Neural progenitor cell (in vitro differentiated cells): ENCODE results near the gene RNASE4. TPM values are rescaled to one million over a fixed set of nuclear protein-coding genes. Genes with fewer than 3 reads are reported as not detected.

Experiments used
- DNase-seq: peaks from one replicate; pipeline ENCODE4 v3.0.0-alpha.2; 2016; ENCODE audit warnings: low spot score
- H2AFZ ChIP-seq: fragments of 200-600 bp; sonication (generic); replicated peaks from 2 replicates; pipeline ENCODE4 v1.6.1; 2016; ENCODE audit warnings: antibody characterized with exemption
- H3F3A ChIP-seq: fragments of 200-600 bp; sonication (generic); 2 replicates; pipeline ENCODE4 v1.6.1; 2016; ENCODE audit warnings: antibody characterized with exemption, low read depth
- H3K27ac ChIP-seq: fragments of 200-600 bp; sonication (generic); 2 replicates; pipeline ENCODE4 v1.5.1; 2016; ENCODE audit warnings: mild to moderate bottlenecking
- H3K27me3 ChIP-seq: fragments of 200-600 bp; sonication (generic); 2 replicates; pipeline ENCODE4 v1.6.1; 2016; ENCODE audit warnings: mild to moderate bottlenecking, moderate library complexity
- H3K36me3 ChIP-seq: fragments of 200-600 bp; sonication (generic); 2 replicates; pipeline ENCODE4 v1.5.1; 2016
- H3K4me1 ChIP-seq: fragments of 200-600 bp; sonication (generic); 2 replicates; pipeline ENCODE4 v1.6.1; 2016; ENCODE audit warnings: mixed run types
- H3K4me2 ChIP-seq: fragments of 200-600 bp; sonication (generic); 2 replicates; pipeline ENCODE4 v1.6.1; 2016
- H3K4me3 ChIP-seq: fragments of 200-600 bp; sonication (generic); 2 replicates; pipeline ENCODE4 v1.5.1; 2016
- H3K79me2 ChIP-seq: fragments of 200-600 bp; sonication (generic); 2 replicates; pipeline ENCODE4 v1.6.1; 2016; ENCODE audit warnings: low read depth
- H3K9ac ChIP-seq: fragments of 200-600 bp; sonication (generic); 2 replicates; pipeline ENCODE4 v1.6.1; 2016
- H3K9me3 ChIP-seq: fragments of 200-600 bp; sonication (generic); 2 replicates; pipeline ENCODE4 v1.5.1; 2016; ENCODE audit warnings: low read depth
- H4K20me1 ChIP-seq: fragments of 200-600 bp; sonication (generic); 2 replicates; pipeline ENCODE4 v1.6.1; 2016; ENCODE audit warnings: low read depth
- H3K27ac Mint-ChIP-seq: 3 replicates; pipeline ENCODE4 v1.8.0; 2021; ENCODE audit warnings: mixed read lengths
- H3K27me3 Mint-ChIP-seq: 2 replicates; pipeline ENCODE4 v1.8.0; 2022; ENCODE audit warnings: low read depth, mild to moderate bottlenecking, inconsistent platforms, moderate library complexity, mixed read lengths; ENCODE audit not compliant: insufficient read depth
- H3K36me3 Mint-ChIP-seq: 3 replicates; pipeline ENCODE4 v1.8.0; 2021; ENCODE audit warnings: mixed read lengths
- H3K4me1 Mint-ChIP-seq: 3 replicates; pipeline ENCODE4 v1.8.0; 2021; ENCODE audit warnings: mixed read lengths
- H3K4me3 Mint-ChIP-seq: 3 replicates; pipeline ENCODE4 v1.8.0; 2021; ENCODE audit warnings: mild to moderate bottlenecking, moderate library complexity, mixed read lengths
- H3K9me3 Mint-ChIP-seq: 3 replicates; pipeline ENCODE4 v1.8.0; 2020; ENCODE audit warnings: mixed read lengths
- EZH2 ChIP-seq: fragments of 200-600 bp; sonication (generic); IDR thresholded peaks from 2 replicates; pipeline ENCODE4 v1.6.1; 2017; ENCODE audit warnings: antibody characterized with exemption, mild to moderate bottlenecking, moderate library complexity
- EZH2phosphoT487 ChIP-seq: fragments of 200-600 bp; sonication (generic); IDR thresholded peaks from 2 replicates; pipeline ENCODE4 v1.6.1; 2017; ENCODE audit warnings: antibody characterized with exemption
- total RNA-seq: library from RNA; depleted of rRNA; stranded (reverse); fragments of >200 nt; gene quantifications from 2 replicates; pipeline ENCODE4 v1.2.3, GENCODE V29; 2015; ENCODE audit warnings: low replicate concordance
- TF ChIP-seq, protein P1 (sequence below): fragments of 200-600 bp; sonication (generic); IDR thresholded peaks from 2 replicates; pipeline ENCODE4 v1.5.1; 2017; ENCODE audit warnings: antibody characterized with exemption, mild to moderate bottlenecking

RNASE4 gene
- total RNA-seq, 1 donor from 2014 or later = 2.1 TPM

DNA sequence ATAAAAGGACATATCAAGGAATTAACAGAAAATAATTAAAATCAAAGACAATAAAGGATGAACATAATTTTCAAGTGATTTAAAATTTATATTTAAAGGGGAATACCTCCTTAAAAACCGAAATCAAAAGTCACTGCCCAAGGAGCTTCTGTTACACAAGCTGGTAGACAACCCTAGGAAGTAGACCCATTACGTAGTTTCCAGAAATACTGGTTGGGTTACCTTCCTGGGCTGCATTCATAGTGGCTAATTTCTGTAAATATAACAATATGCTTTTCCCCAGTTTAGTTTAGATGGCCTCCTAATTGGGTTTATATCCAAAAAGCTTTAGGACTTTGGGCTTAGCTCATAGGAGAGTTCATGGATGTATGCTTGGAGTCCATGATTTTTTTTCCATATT lies 59.2 kb downstream of the RNASE4 start:
- Mint-ChIP-seq H3K36me3 (no peaks in the 10 kb centered on the region), H3K4me3 (no peak overlapping the region), H3K4me1 (no peaks in the 10 kb centered on the region), H3K9me3 (no peaks in the 10 kb centered on the region), H3K27me3 (peaks cover 2% of the 10 kb centered on the region), H3K27ac (no peak overlapping the region)
- no peaks in the 10 kb centered on the region for H3F3A ChIP-seq
- H3K27ac ChIP-seq = no peak overlapping the region
- H3K4me3 ChIP-seq = no peak overlapping the region
- no peaks in the 10 kb centered on the region for H4K20me1 ChIP-seq
- H2AFZ ChIP-seq = no peak overlapping the region
- no peaks in the 10 kb centered on the region for H3K4me1 ChIP-seq
- H3K4me2 ChIP-seq = no peak overlapping the region
- no peak for TF ChIP-seq EZH2phosphoT487
- TF ChIP-seq, protein P1, sequence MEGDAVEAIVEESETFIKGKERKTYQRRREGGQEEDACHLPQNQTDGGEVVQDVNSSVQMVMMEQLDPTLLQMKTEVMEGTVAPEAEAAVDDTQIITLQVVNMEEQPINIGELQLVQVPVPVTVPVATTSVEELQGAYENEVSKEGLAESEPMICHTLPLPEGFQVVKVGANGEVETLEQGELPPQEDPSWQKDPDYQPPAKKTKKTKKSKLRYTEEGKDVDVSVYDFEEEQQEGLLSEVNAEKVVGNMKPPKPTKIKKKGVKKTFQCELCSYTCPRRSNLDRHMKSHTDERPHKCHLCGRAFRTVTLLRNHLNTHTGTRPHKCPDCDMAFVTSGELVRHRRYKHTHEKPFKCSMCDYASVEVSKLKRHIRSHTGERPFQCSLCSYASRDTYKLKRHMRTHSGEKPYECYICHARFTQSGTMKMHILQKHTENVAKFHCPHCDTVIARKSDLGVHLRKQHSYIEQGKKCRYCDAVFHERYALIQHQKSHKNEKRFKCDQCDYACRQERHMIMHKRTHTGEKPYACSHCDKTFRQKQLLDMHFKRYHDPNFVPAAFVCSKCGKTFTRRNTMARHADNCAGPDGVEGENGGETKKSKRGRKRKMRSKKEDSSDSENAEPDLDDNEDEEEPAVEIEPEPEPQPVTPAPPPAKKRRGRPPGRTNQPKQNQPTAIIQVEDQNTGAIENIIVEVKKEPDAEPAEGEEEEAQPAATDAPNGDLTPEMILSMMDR = no peak
- TF ChIP-seq EZH2 = no peak
- no peak for DNase-seq
- H3K79me2 ChIP-seq = no peaks in the 10 kb centered on the region
- no peaks in the 10 kb centered on the region for H3K27me3 ChIP-seq
- H3K36me3 ChIP-seq = no peaks in the 10 kb centered on the region
- H3K9me3 ChIP-seq = no peaks in the 10 kb centered on the region
- no peak overlapping the region for H3K9ac ChIP-seq

DNA sequence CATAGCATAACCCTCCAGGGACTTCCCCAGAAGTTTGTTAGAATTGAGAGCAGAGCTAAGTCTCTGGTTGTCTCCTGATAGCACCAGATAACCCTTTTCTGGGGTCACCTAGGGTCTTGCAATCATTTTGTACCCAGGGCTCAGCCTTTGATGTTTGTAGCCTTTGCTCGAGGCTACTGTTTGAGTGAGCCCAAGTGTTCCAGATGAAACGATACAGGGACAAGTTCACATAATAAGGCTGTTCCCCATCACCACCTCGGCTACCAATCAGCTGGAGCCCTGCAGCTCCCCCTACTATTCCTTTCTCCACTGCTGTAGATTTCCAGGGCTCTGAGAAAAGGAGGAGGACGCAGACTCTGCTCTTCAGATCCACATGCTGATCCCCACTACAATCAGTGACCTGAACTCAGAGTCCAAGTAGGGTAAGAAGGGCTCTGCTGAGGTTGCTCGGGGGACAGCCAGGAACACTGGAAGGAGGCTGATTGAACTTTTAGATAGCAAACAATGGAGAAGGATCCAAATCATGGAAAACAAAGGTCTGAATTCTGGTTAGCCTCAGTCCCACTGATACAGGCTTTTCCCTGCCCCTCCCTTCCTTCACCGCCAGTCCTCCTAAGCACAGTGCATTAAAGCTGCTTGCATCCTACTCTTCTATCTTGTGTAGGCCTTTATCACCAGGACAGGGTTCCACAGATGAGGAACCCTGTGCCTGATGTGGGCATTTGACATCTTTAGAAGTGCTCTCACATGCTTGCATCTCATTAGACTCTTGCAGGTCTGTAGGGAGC lies 61.4 kb downstream of the RNASE4 start, which contains the start of gene EDDM3A:
Gene EDDM3A, plus strand, starts transcription at position 317 of the 788 bp plus-strand sequence. CDS start 1,694 bp downstream, outside the sequence.
- Histone ChIP-seq H3K9ac (no peak within 1 kb of the TSS), H3K4me3 (no peak within 1 kb of the TSS), H3K9me3 (no peaks in the 10 kb centered on the region), H2AFZ (no peak within 1 kb of the TSS), H3K36me3 (no peaks in the 10 kb centered on the region), H3K79me2 (no peaks in the 10 kb centered on the region), H3K4me2 (no peak within 1 kb of the TSS), H3K27me3 (no peaks in the 10 kb centered on the region), H4K20me1 (no peaks in the 10 kb centered on the region), H3K4me1 (no peaks in the 10 kb centered on the region), H3F3A (no peaks in the 10 kb centered on the region), H3K27ac (no peak within 1 kb of the TSS)
- no peaks in the 10 kb centered on the region for H3K36me3 Mint-ChIP-seq
- no peaks in the 10 kb centered on the region for H3K27me3 Mint-ChIP-seq
- H3K4me3 Mint-ChIP-seq = no peak within 1 kb of the TSS
- no peaks in the 10 kb centered on the region for H3K9me3 Mint-ChIP-seq
- H3K27ac Mint-ChIP-seq = no peak within 1 kb of the TSS
- no peaks in the 10 kb centered on the region for H3K4me1 Mint-ChIP-seq
- DNase-seq = no peak
- no peak for TF ChIP-seq EZH2
- no peak for TF ChIP-seq EZH2phosphoT487
- TF ChIP-seq, protein P1 = no peak

DNA sequence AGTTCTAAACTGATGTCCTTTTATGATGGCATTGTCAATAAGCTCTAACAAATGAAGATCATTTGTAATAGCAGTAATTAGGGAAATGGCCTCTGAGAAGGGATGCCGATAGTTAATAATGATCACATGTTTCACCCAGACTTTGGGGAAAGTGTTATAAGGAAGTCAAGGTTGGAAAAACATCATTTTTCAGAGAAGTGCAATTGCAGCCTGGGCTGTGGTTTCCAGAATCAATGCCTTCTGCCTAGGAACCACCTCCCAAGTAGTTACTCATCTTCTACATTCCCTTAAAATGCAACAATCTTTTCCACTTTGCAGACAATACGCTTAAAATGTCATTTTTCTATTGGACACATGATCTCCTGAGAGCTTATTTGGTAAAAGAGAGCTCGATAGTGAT lies 62.2 kb downstream of the RNASE4 start:
- no peaks in the 10 kb centered on the region for H3K27me3 Mint-ChIP-seq
- peaks cover under 1% of the 10 kb centered on the region for H3K9me3 Mint-ChIP-seq
- no peaks in the 10 kb centered on the region for H3K4me1 Mint-ChIP-seq
- Histone ChIP-seq H3K79me2 (no peaks in the 10 kb centered on the region), H3K4me1 (no peaks in the 10 kb centered on the region), H3F3A (no peaks in the 10 kb centered on the region), H3K36me3 (no peaks in the 10 kb centered on the region), H2AFZ (no peak overlapping the region), H3K4me3 (no peak overlapping the region), H3K9me3 (no peaks in the 10 kb centered on the region), H3K27me3 (no peaks in the 10 kb centered on the region), H3K27ac (no peak overlapping the region), H4K20me1 (no peaks in the 10 kb centered on the region), H3K4me2 (no peak overlapping the region), H3K9ac (no peak overlapping the region)
- H3K36me3 Mint-ChIP-seq = no peaks in the 10 kb centered on the region
- no peak overlapping the region for H3K27ac Mint-ChIP-seq
- DNase-seq = no peak
- H3K4me3 Mint-ChIP-seq = no peak overlapping the region
- TF ChIP-seq EZH2phosphoT487 = no peak
- TF ChIP-seq, protein P1 = no peak
- TF ChIP-seq EZH2 = no peak
